ENCODE measurements around the gene BNIP2.

DNA sequence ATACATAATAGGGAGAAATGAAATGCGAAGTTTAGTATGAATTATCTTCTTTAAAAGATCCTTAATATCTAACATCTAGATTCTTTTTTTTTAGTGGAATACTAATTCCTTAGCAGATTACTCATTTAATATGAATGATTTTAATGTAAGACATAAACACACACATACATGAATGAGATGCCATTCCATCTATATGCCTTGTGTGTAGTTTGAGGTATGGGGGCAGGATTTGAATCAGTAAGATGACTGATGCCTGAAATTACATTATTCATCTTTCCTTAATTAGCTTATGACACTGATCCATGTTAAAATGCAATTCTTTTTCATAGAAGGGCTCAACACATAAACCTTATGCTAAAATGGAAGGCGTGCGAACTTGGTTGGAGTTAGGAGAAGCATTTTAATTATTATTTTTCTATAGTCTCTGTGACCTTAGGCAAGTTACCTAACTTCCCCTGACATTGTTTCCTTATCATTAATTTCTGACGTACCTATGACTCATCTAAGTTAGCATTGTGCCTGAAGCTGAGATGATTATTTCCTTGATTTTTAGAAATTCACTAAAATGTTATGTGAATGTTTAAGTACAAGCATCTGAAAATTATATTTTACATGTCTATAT lies 10.8 kb upstream of the BNIP2 start:
- TF ChIP-seq, protein P1, sequence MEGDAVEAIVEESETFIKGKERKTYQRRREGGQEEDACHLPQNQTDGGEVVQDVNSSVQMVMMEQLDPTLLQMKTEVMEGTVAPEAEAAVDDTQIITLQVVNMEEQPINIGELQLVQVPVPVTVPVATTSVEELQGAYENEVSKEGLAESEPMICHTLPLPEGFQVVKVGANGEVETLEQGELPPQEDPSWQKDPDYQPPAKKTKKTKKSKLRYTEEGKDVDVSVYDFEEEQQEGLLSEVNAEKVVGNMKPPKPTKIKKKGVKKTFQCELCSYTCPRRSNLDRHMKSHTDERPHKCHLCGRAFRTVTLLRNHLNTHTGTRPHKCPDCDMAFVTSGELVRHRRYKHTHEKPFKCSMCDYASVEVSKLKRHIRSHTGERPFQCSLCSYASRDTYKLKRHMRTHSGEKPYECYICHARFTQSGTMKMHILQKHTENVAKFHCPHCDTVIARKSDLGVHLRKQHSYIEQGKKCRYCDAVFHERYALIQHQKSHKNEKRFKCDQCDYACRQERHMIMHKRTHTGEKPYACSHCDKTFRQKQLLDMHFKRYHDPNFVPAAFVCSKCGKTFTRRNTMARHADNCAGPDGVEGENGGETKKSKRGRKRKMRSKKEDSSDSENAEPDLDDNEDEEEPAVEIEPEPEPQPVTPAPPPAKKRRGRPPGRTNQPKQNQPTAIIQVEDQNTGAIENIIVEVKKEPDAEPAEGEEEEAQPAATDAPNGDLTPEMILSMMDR (IDR thresholded peaks at IDR 0.05): no peak
- no peak for TF ChIP-seq POLR2A (IDR thresholded peaks at IDR 0.05)

Measured in uterus (tissue), 2 donors.